Activated CD4-positive, alpha-beta T cell treated with anti-CD3 and anti-CD28 coated beads, Interleukin-2, amount 10 ng/mL, durations not matched to agents 24 days and 14 days (primary cell): Measurements from ENCODE around the gene ZNF761. TPM values are rescaled to one million over a fixed set of nuclear protein-coding genes. Genes with fewer than 3 reads are reported as not detected.
"Not testable (repeated sequence)": the region's sequence is repeated elsewhere in the genome, so short reads cannot be mapped to it uniquely, and the experiment has no call there.

Experiments
- DNase-seq: peaks from one replicate; pipeline ENCODE4 v3.0.0; 2022
- H3K27ac Mint-ChIP-seq: one replicate; pipeline ENCODE4 v1.8.0; 2022; ENCODE audit warnings: mild to moderate bottlenecking, mixed read lengths
- H3K27me3 Mint-ChIP-seq: one replicate; pipeline ENCODE4 v1.8.0; 2022; ENCODE audit warnings: mixed read lengths
- H3K36me3 Mint-ChIP-seq: one replicate; pipeline ENCODE4 v1.8.0; 2022; ENCODE audit warnings: low read depth, mild to moderate bottlenecking, mixed read lengths
- H3K4me1 Mint-ChIP-seq: one replicate; pipeline ENCODE4 v1.8.0; 2021; ENCODE audit warnings: mixed read lengths
- H3K4me3 Mint-ChIP-seq: one replicate; pipeline ENCODE4 v1.8.0; 2022; ENCODE audit warnings: mild to moderate bottlenecking, moderate library complexity, mixed read lengths
- H3K9me3 Mint-ChIP-seq: one replicate; pipeline ENCODE4 v1.8.0; 2021; ENCODE audit warnings: mixed read lengths
- intact Hi-C: fragments of 100-400 bp; cut with micrococcal nuclease; formaldehyde crosslinking; loops from one replicate; pipeline ENCODE4 v1.15.1; 2023
- total RNA-seq: library from RNA; stranded (reverse); gene quantifications from 2 replicates; pipeline ENCODE4 v1.2.3, GENCODE V29; 2022

Gene ZNF761
- total RNA-seq, 1 donor from 2014 or later = 11.6 TPM

GRCh38 chr19:53422551-53422950 lies 9.2 kb upstream of the ZNF761 start:
- no peaks in the 10 kb centered on the region for H3K36me3 Mint-ChIP-seq
- no peaks in the 10 kb centered on the region for H3K27me3 Mint-ChIP-seq
- no peak overlapping the region for H3K4me3 Mint-ChIP-seq
- H3K9me3 Mint-ChIP-seq = peaks cover 4% of the 10 kb centered on the region
- no peak for DNase-seq
- H3K4me1 Mint-ChIP-seq = peaks cover 3% of the 10 kb centered on the region
- intact Hi-C loops = no loop called here
- no peak overlapping the region for H3K27ac Mint-ChIP-seq

GRCh38 chr19:53423074-53423473 lies 8.7 kb upstream of the ZNF761 start:
- H3K4me1 Mint-ChIP-seq, intact Hi-C loops, DNase-seq, H3K36me3 Mint-ChIP-seq, H3K9me3 Mint-ChIP-seq, H3K27ac Mint-ChIP-seq, H3K27me3 Mint-ChIP-seq, H3K4me3 Mint-ChIP-seq: not testable (repeated sequence)

GRCh38 chr19:53423680-53424079 lies 8.1 kb upstream of the ZNF761 start:
- intact Hi-C loops, H3K4me3 Mint-ChIP-seq, H3K36me3 Mint-ChIP-seq, H3K27me3 Mint-ChIP-seq, H3K9me3 Mint-ChIP-seq, H3K27ac Mint-ChIP-seq, H3K4me1 Mint-ChIP-seq, DNase-seq: not testable (repeated sequence)

- DNase-seq = peak; percentile 88
- no peaks in the 10 kb centered on the region for H3K27me3 Mint-ChIP-seq
- H3K9me3 Mint-ChIP-seq = no peaks in the 10 kb centered on the region
- H3K36me3 Mint-ChIP-seq = no peaks in the 10 kb centered on the region
- intact Hi-C loops = loop anchor here (5.0 kb wide), 1 partner anchor 87 kb away; no protein-coding TSS in a partner anchor
- no peak overlapping the region for H3K27ac Mint-ChIP-seq
- H3K4me1 Mint-ChIP-seq = peaks cover 3% of the 10 kb centered on the region
- no peak overlapping the region for H3K4me3 Mint-ChIP-seq
Measured at GRCh38 chr19:53424968-53425597, 6.7 kb upstream of the ZNF761 start.

GRCh38 chr19:53432088-53432661 lies 391 bp downstream of the ZNF761 start:
- Mint-ChIP-seq H3K4me1 (peaks cover 16% of the 10 kb centered on the region), H3K27ac (peak overlapping the region; percentile 93), H3K36me3 (peaks cover 46% of the 10 kb centered on the region), H3K27me3 (no peaks in the 10 kb centered on the region), H3K9me3 (peaks cover 15% of the 10 kb centered on the region), H3K4me3 (peak overlapping the region; percentile 90)
- intact Hi-C loops = loop anchor here (1.0 to 10.0 kb wide), 3 partner anchors 37 to 237 kb away; partner anchors contain the start of genes ZNF665 and ZNF765
- DNase-seq = no peak

GRCh38 chr19:53443809-53444208 lies 12.0 kb downstream of the ZNF761 start:
- H3K4me1 Mint-ChIP-seq, DNase-seq, intact Hi-C loops, H3K4me3 Mint-ChIP-seq, H3K27ac Mint-ChIP-seq, H3K27me3 Mint-ChIP-seq: not testable (repeated sequence)
- Mint-ChIP-seq H3K36me3 (peaks cover 88% of the 10 kb centered on the region), H3K9me3 (peaks cover 28% of the 10 kb centered on the region)

GRCh38 chr19:53447196-53447595 lies 15.4 kb downstream of the ZNF761 start:
- DNase-seq, H3K27ac Mint-ChIP-seq, H3K4me3 Mint-ChIP-seq, intact Hi-C loops, H3K4me1 Mint-ChIP-seq, H3K27me3 Mint-ChIP-seq: not testable (repeated sequence)
- peaks cover 90% of the 10 kb centered on the region for H3K36me3 Mint-ChIP-seq
- H3K9me3 Mint-ChIP-seq = peaks cover 29% of the 10 kb centered on the region

GRCh38 chr19:53455828-53456227 lies 24.0 kb downstream of the ZNF761 start:
- H3K9me3 Mint-ChIP-seq = peaks cover 50% of the 10 kb centered on the region
- no peak overlapping the region for H3K4me3 Mint-ChIP-seq
- intact Hi-C loops = no loop called here
- no peak for DNase-seq
- H3K4me1 Mint-ChIP-seq = no peaks in the 10 kb centered on the region
- no peak overlapping the region for H3K27ac Mint-ChIP-seq
- H3K36me3 Mint-ChIP-seq = peaks cover 74% of the 10 kb centered on the region
- H3K27me3 Mint-ChIP-seq = no peaks in the 10 kb centered on the region

GRCh38 chr19:53460131-53460721 lies 28.4 kb downstream of the ZNF761 start:
- peaks cover 35% of the 10 kb centered on the region for H3K36me3 Mint-ChIP-seq
- H3K27ac Mint-ChIP-seq, H3K4me1 Mint-ChIP-seq, H3K4me3 Mint-ChIP-seq, intact Hi-C loops, DNase-seq, H3K27me3 Mint-ChIP-seq: not testable (repeated sequence)
- H3K9me3 Mint-ChIP-seq = peaks cover 53% of the 10 kb centered on the region

GRCh38 chr19:53461866-53462265 lies 30.1 kb downstream of the ZNF761 start:
- Mint-ChIP-seq H3K4me3 (no peak overlapping the region), H3K4me1 (no peaks in the 10 kb centered on the region), H3K27me3 (peaks cover 2% of the 10 kb centered on the region), H3K9me3 (peaks cover 37% of the 10 kb centered on the region), H3K36me3 (peaks cover 20% of the 10 kb centered on the region), H3K27ac (no peak overlapping the region)
- intact Hi-C loops = no loop called here
- DNase-seq = no peak

GRCh38 chr19:53462861-53463260 lies 31.1 kb downstream of the ZNF761 start:
- peaks cover 16% of the 10 kb centered on the region for H3K36me3 Mint-ChIP-seq
- DNase-seq = no peak
- H3K27ac Mint-ChIP-seq = no peak overlapping the region
- H3K4me3 Mint-ChIP-seq = no peak overlapping the region
- peaks cover 2% of the 10 kb centered on the region for H3K27me3 Mint-ChIP-seq
- H3K4me1 Mint-ChIP-seq = peaks cover under 1% of the 10 kb centered on the region
- H3K9me3 Mint-ChIP-seq = peaks cover 30% of the 10 kb centered on the region
- intact Hi-C loops = no loop called here

- no peak overlapping the region for H3K4me3 Mint-ChIP-seq
- peaks cover 28% of the 10 kb centered on the region for H3K9me3 Mint-ChIP-seq
- DNase-seq = no peak
- intact Hi-C loops = no loop called here
- H3K27me3 Mint-ChIP-seq = peaks cover 2% of the 10 kb centered on the region
- H3K4me1 Mint-ChIP-seq = peaks cover 4% of the 10 kb centered on the region
- H3K36me3 Mint-ChIP-seq = peaks cover 16% of the 10 kb centered on the region
- no peak overlapping the region for H3K27ac Mint-ChIP-seq
Measured at GRCh38 chr19:53463263-53463662, 31.5 kb downstream of the ZNF761 start.

GRCh38 chr19:53466726-53467484 lies 35.1 kb downstream of the ZNF761 start:
- DNase-seq = no peak
- H3K27ac Mint-ChIP-seq = no peak overlapping the region
- peaks cover 16% of the 10 kb centered on the region for H3K4me1 Mint-ChIP-seq
- peaks cover 27% of the 10 kb centered on the region for H3K36me3 Mint-ChIP-seq
- peaks cover 17% of the 10 kb centered on the region for H3K9me3 Mint-ChIP-seq
- peak overlapping the region; percentile 92 for H3K4me3 Mint-ChIP-seq
- intact Hi-C loops = loop anchor here (1.0 to 2.0 kb wide), 2 partner anchors 36 to 272 kb away; partner anchors contain the start of gene ZNF761
- peaks cover 2% of the 10 kb centered on the region for H3K27me3 Mint-ChIP-seq
